IMR-90 (cell line): ENCODE data around the gene SH2D4B. TPM values are rescaled to one million over a fixed set of nuclear protein-coding genes. Genes with fewer than 3 reads are reported as not detected.
A peak's percentile ranks its signal among the peaks of the same experiment; 100 is the strongest.

Experiments
- ATAC-seq: fragments of 200-7000 bp; cut with Tn5 transposase; 2 replicates; pipeline ENCODE4 v1.9.1; 2020; ENCODE audit warnings: low read depth, mild to moderate bottlenecking, moderate library complexity
- BruUV-seq: library from RNA; stranded (reverse); fragments of 400-500 nt; replicated peaks from 2 replicates; lab custom pipeline; 2021; lab: Mats Ljungman, UMichigan
- CTCF ChIA-PET: fragments of 300-600 bp; formaldehyde crosslinking; extraction: SDS; loops from one replicate; lab custom pipeline; 2021; ENCODE audit warnings: antibody characterized with exemption; lab: Yijun Ruan, JAX
- POLR2A ChIA-PET: fragments of 300-600 bp; sonication (Branson Sonifier 250); formaldehyde crosslinking; loops from one replicate; lab custom pipeline; 2022; ENCODE audit warnings: antibody characterized with exemption; ENCODE audit not compliant: unreplicated experiment; lab: Charles Lee
- DNase-seq: peaks from one replicate; pipeline ENCODE4 v3.0.0; 2013
- H2AFZ ChIP-seq: replicated peaks from 2 replicates; pipeline ENCODE3; 2013; ENCODE audit warnings: low read length, mild to moderate bottlenecking; ENCODE audit not compliant: poor library complexity
- H2AK5ac ChIP-seq: 2 replicates; pipeline ENCODE4 v1.6.1; 2013; ENCODE audit warnings: low read depth, low read length, inconsistent platforms
- H2AK9ac ChIP-seq: replicated peaks from 2 replicates; pipeline ENCODE3; 2013; ENCODE audit warnings: mild to moderate bottlenecking, low read depth, low read length, moderate library complexity; ENCODE audit not compliant: poor library complexity
- H2BK120ac ChIP-seq: 2 replicates; pipeline ENCODE4 v1.6.1; 2013; ENCODE audit warnings: low read depth, low read length, inconsistent platforms
- H2BK15ac ChIP-seq: 3 replicates; pipeline ENCODE4 v1.6.1; 2013; ENCODE audit warnings: low read depth, low read length, inconsistent platforms
- H2BK20ac ChIP-seq: 2 replicates; pipeline ENCODE4 v1.6.1; 2013; ENCODE audit warnings: low read depth, mild to moderate bottlenecking, inconsistent platforms, low read length, moderate library complexity
- H2BK5ac ChIP-seq: 2 replicates; pipeline ENCODE4 v1.6.1; 2013; ENCODE audit warnings: mild to moderate bottlenecking, low read depth, low read length, inconsistent platforms; ENCODE audit not compliant: poor library complexity, severe bottlenecking
- H3K14ac ChIP-seq: replicated peaks from 2 replicates; pipeline ENCODE4 v1.6.1; 2013; ENCODE audit warnings: low read depth, low read length, inconsistent platforms
- H3K18ac ChIP-seq: 2 replicates; pipeline ENCODE4 v1.6.1; 2013; ENCODE audit warnings: low read depth, low read length, control low read depth
- H3K23ac ChIP-seq: 2 replicates; pipeline ENCODE4 v1.6.1; 2013; ENCODE audit warnings: low read depth, low read length, inconsistent platforms
- H3K27ac ChIP-seq: 2 replicates; pipeline ENCODE4 v1.5.1; 2013; ENCODE audit warnings: mild to moderate bottlenecking, control low read depth, low read length; ENCODE audit not compliant: insufficient read depth
- H3K27me3 ChIP-seq: 2 replicates; pipeline ENCODE4 v1.6.1; 2013; ENCODE audit warnings: low read length; ENCODE audit not compliant: control insufficient read depth, insufficient read depth
- H3K36me3 ChIP-seq: 2 replicates; pipeline ENCODE4 v1.6.1; 2013; ENCODE audit warnings: low read length, mixed read lengths; ENCODE audit not compliant: control insufficient read depth, insufficient read depth
- H3K4ac ChIP-seq: 2 replicates; pipeline ENCODE4 v1.6.1; 2013; ENCODE audit warnings: low read depth, low read length, inconsistent platforms
- H3K4me1 ChIP-seq: 2 replicates; pipeline ENCODE4 v1.6.1; 2013; ENCODE audit warnings: low read length, mixed read lengths; ENCODE audit not compliant: control insufficient read depth, insufficient read depth
- H3K4me2 ChIP-seq: 2 replicates; pipeline ENCODE4 v1.6.1; 2013; ENCODE audit warnings: low read depth, mild to moderate bottlenecking, control low read depth, low read length, moderate library complexity
- H3K4me3 ChIP-seq: 2 replicates; pipeline ENCODE4 v1.5.1; 2013; ENCODE audit warnings: low read depth, mild to moderate bottlenecking, control low read depth, low read length, moderate library complexity; ENCODE audit not compliant: insufficient read depth
- H3K56ac ChIP-seq: 2 replicates; pipeline ENCODE4 v1.6.1; 2013; ENCODE audit warnings: low read length, inconsistent platforms; ENCODE audit not compliant: insufficient read depth; ENCODE audit errors: extremely low read depth
- H3K79me1 ChIP-seq, 2 experiments: 2 replicates each; pipeline ENCODE4 v1.6.1; 2013; ENCODE audit warnings: low read length in 2 of 2, inconsistent platforms in 1 of 2, low read depth in 1 of 2
- H3K9ac ChIP-seq: 2 replicates; pipeline ENCODE4 v1.6.1; 2013; ENCODE audit warnings: low read depth, low read length, control low read depth
- H3K9me1 ChIP-seq: 2 replicates; pipeline ENCODE4 v1.6.1; 2013; ENCODE audit warnings: low read length, inconsistent platforms; ENCODE audit not compliant: insufficient read depth
- H3K9me3 ChIP-seq: 2 replicates; pipeline ENCODE4 v1.6.1; 2013; ENCODE audit warnings: low read length; ENCODE audit not compliant: control insufficient read depth, insufficient read depth
- H4K20me1 ChIP-seq: 2 replicates; pipeline ENCODE4 v1.6.1; 2013; ENCODE audit warnings: low read length, inconsistent platforms; ENCODE audit not compliant: insufficient read depth
- H4K5ac ChIP-seq: 2 replicates; pipeline ENCODE4 v1.6.1; 2013; ENCODE audit warnings: mild to moderate bottlenecking, low read depth, low read length, control low read depth
- H4K8ac ChIP-seq, 2 experiments: 2 replicates each; pipeline ENCODE4 v1.6.1; 2013; ENCODE audit warnings: low read depth in 2 of 2, low read length in 2 of 2, control low read depth in 1 of 2, inconsistent platforms in 1 of 2
- H4K91ac ChIP-seq: 2 replicates; pipeline ENCODE4 v1.6.1; 2013; ENCODE audit warnings: low read depth, low read length, inconsistent platforms; ENCODE audit not compliant: insufficient read depth
- USF2 ChIP-seq: fragments of 150-350 bp; IDR thresholded peaks from 2 replicates; pipeline ENCODE4 v1.6.1; 2017; ENCODE audit warnings: mild to moderate bottlenecking, antibody characterized with exemption, low read length, low read depth
- WGBS, 2 experiments: methylation state at CpG; one replicate each; pipeline versions ENCODE4 v1.1.5 to v1.1.7; 2013; ENCODE audit warnings: missing lambda C conversion rate in 2 of 2; ENCODE audit not compliant: insufficient read length in 1 of 2; ENCODE audit errors: extremely low coverage in 2 of 2; 5-methylcytosine and 5-hydroxymethylcytosine counted together
- dilution Hi-C: fragments of 300-500 bp; cut with HindIII; formaldehyde crosslinking; loops from one replicate; pipeline ENCODE4 v1.14.3; 2018; ENCODE audit warnings: low sequenced_read_pairs; ENCODE audit not compliant: unreplicated experiment
- in situ Hi-C: fragments of 300-500 bp; cut with MboI; formaldehyde crosslinking; loops from 3 replicates; pipeline ENCODE4 v1.14.3; 2019; ENCODE audit warnings: low sequenced_read_pairs, inconsistent platforms, mixed read lengths
- intact Hi-C: fragments of 100-400 bp; cut with micrococcal nuclease; formaldehyde crosslinking; loops from 2 replicates; pipeline ENCODE4 v1.10.0; 2022
- polyA plus RNA-seq, 3 experiments: library from polyadenylated mRNA; depleted of rRNA; stranded (reverse); fragments of >200 nt; gene quantifications; 2 replicates each; pipeline ENCODE4 v1.2.3, GENCODE V29; 2012; ENCODE audit warnings: low replicate concordance in 1 of 3
- total RNA-seq: library from RNA; depleted of rRNA; stranded (reverse); fragments of >200 nt; gene quantifications from 2 replicates; pipeline ENCODE4 v1.2.3, GENCODE V29; 2012
- TF ChIP-seq, protein P1 (sequence below): fragments of 150-350 bp; IDR thresholded peaks from 2 replicates; pipeline ENCODE4 v1.6.1; 2016; ENCODE audit warnings: low read depth, mild to moderate bottlenecking, low read length, moderate library complexity, borderline replicate concordance

The SH2D4B gene
- total and polyA plus RNA-seq, 2 of the 4 experiments (the other 2 are of a cell fraction), result not detected

GRCh38 chr10:80684259-80684658, 146.6 kb downstream of the SH2D4B start:
- DNase-seq (peak; percentile 22), ATAC-seq (no peak)
- no peaks in the 10 kb centered on the region for H3K79me1 ChIP-seq
- no peak overlapping the region for H2BK20ac ChIP-seq
- H3K4me1 ChIP-seq, result no peaks in the 10 kb centered on the region
- ChIA-PET POLR2A (no interaction called here), CTCF (interaction anchor here (1.5 kb wide), 1 partner anchor 21 kb away, joined by 5 read pairs; no protein-coding TSS in a partner anchor)
- H3K27me3 ChIP-seq, result no peaks in the 10 kb centered on the region
- no peaks in the 10 kb centered on the region for H3K36me3 ChIP-seq
- no peak overlapping the region for H3K27ac ChIP-seq
- H3K56ac ChIP-seq, result no peak overlapping the region
- H3K4me3 ChIP-seq, result no peak overlapping the region
- H2AK9ac ChIP-seq, result no peak overlapping the region
- H2BK120ac ChIP-seq, result no peak overlapping the region
- no peak overlapping the region for H2AFZ ChIP-seq
- H3K23ac ChIP-seq, result no peak overlapping the region
- H3K4ac ChIP-seq, result no peak overlapping the region
- H4K91ac ChIP-seq, result no peak overlapping the region
- H4K20me1 ChIP-seq, result no peaks in the 10 kb centered on the region
- H3K9me1 ChIP-seq, result no peaks in the 10 kb centered on the region
- dilution Hi-C loops, result no loop called here
- H3K14ac ChIP-seq, result no peak overlapping the region
- H2BK5ac ChIP-seq, result no peak overlapping the region
- intact Hi-C loops, result no loop called here
- BruUV-seq, result no TSS peak
- no CpG with 5 or more reads among the region's 1 CpG for WGBS, 2 experiments
- no peak overlapping the region for H3K18ac ChIP-seq
- H2AK5ac ChIP-seq, result no peak overlapping the region
- H3K9ac ChIP-seq, result no peak overlapping the region
- TF ChIP-seq, protein P1, sequence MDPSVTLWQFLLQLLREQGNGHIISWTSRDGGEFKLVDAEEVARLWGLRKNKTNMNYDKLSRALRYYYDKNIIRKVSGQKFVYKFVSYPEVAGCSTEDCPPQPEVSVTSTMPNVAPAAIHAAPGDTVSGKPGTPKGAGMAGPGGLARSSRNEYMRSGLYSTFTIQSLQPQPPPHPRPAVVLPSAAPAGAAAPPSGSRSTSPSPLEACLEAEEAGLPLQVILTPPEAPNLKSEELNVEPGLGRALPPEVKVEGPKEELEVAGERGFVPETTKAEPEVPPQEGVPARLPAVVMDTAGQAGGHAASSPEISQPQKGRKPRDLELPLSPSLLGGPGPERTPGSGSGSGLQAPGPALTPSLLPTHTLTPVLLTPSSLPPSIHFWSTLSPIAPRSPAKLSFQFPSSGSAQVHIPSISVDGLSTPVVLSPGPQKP, result no peak
- peak; percentile 74 for TF ChIP-seq USF2
- H3K9me3 ChIP-seq, result no peaks in the 10 kb centered on the region
- no peak overlapping the region for H2BK15ac ChIP-seq
- no peak overlapping the region for H3K4me2 ChIP-seq
- H4K8ac ChIP-seq, result no peak overlapping the region
- no peak overlapping the region for H4K5ac ChIP-seq
- in situ Hi-C loops, result no loop called here
